Measurements from ENCODE around the gene CUTC. TPM values are rescaled to one million over a fixed set of nuclear protein-coding genes. Genes with fewer than 3 reads are reported as not detected.
"Not testable (repeated sequence)": the region's sequence is repeated elsewhere in the genome, so short reads cannot be mapped to it uniquely, and the experiment has no call there.

The CUTC gene
- polyA plus RNA-seq, 4 donors: 24.1 to 28.6 (median 25.2) TPM

- DNase-seq (ENCODE audit: low read depth in 4 of 4, low spot score in 2 of 4): no peak
Measured at GRCh38 chr10:99742254-99742653, 10.2 kb downstream of the CUTC start.

- DNase-seq (ENCODE audit: low read depth in 4 of 4, low spot score in 2 of 4): no peak
Measured at GRCh38 chr10:99742701-99743100, 10.7 kb downstream of the CUTC start.

- DNase-seq (ENCODE audit: low read depth in 4 of 4, low spot score in 2 of 4): no peak
Measured at GRCh38 chr10:99743841-99744240, 11.8 kb downstream of the CUTC start.

- not testable (repeated sequence) for DNase-seq (ENCODE audit: low read depth in 4 of 4, low spot score in 2 of 4)
Measured at GRCh38 chr10:99746166-99746565, 14.1 kb downstream of the CUTC start.

- DNase-seq (ENCODE audit: low read depth in 4 of 4, low spot score in 2 of 4): no peak
Measured at GRCh38 chr10:99748823-99749451, 16.9 kb downstream of the CUTC start.

- no peak for DNase-seq (ENCODE audit: low read depth in 4 of 4, low spot score in 2 of 4)
Measured at GRCh38 chr10:99750641-99751040, 18.6 kb downstream of the CUTC start.

- DNase-seq (ENCODE audit: low read depth in 4 of 4, low spot score in 2 of 4): no peak
Measured at GRCh38 chr10:99754670-99755069, 22.6 kb downstream of the CUTC start.

GRCh38 chr10:99756159-99756558 lies 24.1 kb downstream of the CUTC start:
- DNase-seq (ENCODE audit: low read depth in 4 of 4, low spot score in 2 of 4): no peak

- no peak for DNase-seq (ENCODE audit: low read depth in 4 of 4, low spot score in 2 of 4)
Measured at GRCh38 chr10:99758211-99758891, 26.3 kb downstream of the CUTC start.

GRCh38 chr10:99760321-99760720 lies 28.3 kb downstream of the CUTC start:
- no peak for DNase-seq (ENCODE audit: low read depth in 4 of 4, low spot score in 2 of 4)

GRCh38 chr10:99761365-99761764 lies 29.3 kb downstream of the CUTC start:
- no peak for DNase-seq (ENCODE audit: low read depth in 4 of 4, low spot score in 2 of 4)

GRCh38 chr10:99765672-99766301 lies 33.8 kb downstream of the CUTC start:
- no peak for DNase-seq (ENCODE audit: low read depth in 4 of 4, low spot score in 2 of 4)

- DNase-seq (ENCODE audit: low read depth in 4 of 4, low spot score in 2 of 4): no peak
Measured at GRCh38 chr10:99766302-99766681, 34.3 kb downstream of the CUTC start.

GRCh38 chr10:99767901-99768300 lies 35.9 kb downstream of the CUTC start:
- DNase-seq (ENCODE audit: low read depth in 4 of 4, low spot score in 2 of 4): no peak

GRCh38 chr10:99768556-99768955 lies 36.5 kb downstream of the CUTC start:
- no peak for DNase-seq (ENCODE audit: low read depth in 4 of 4, low spot score in 2 of 4)

GRCh38 chr10:99769706-99770105 lies 37.7 kb downstream of the CUTC start:
- no peak for DNase-seq (ENCODE audit: low read depth in 4 of 4, low spot score in 2 of 4)

- DNase-seq (ENCODE audit: low read depth in 4 of 4, low spot score in 2 of 4): no peak
Measured at GRCh38 chr10:99770408-99771045, 38.5 kb downstream of the CUTC start.

- no peak for DNase-seq (ENCODE audit: low read depth in 4 of 4, low spot score in 2 of 4)
Measured at GRCh38 chr10:99775850-99776249, 43.8 kb downstream of the CUTC start.

GRCh38 chr10:99777918-99778714 lies 46.1 kb downstream of the CUTC start:
- no peak for DNase-seq (ENCODE audit: low read depth in 4 of 4, low spot score in 2 of 4)

GRCh38 chr10:99779335-99779734 lies 47.3 kb downstream of the CUTC start:
- DNase-seq (ENCODE audit: low read depth in 4 of 4, low spot score in 2 of 4): peak in 1 of 4 donors; percentile 9

All from left renal cortex interstitium (tissue), 4 donors.